SK-N-SH treated with all-trans-retinoic acid at 6 μM for 48 hours (cell line): ENCODE results near the gene ARMH1.

Source experiments
- ATAC-seq: fragments of 200-7000 bp; cut with Tn5 transposase; 3 replicates; pipeline ENCODE4 v1.9.1; 2020; ENCODE audit warnings: mild to moderate bottlenecking, moderate library complexity
- ARNTL ChIP-seq: fragments of 450-650 bp; formaldehyde crosslinking; IDR thresholded peaks from 2 replicates; pipeline ENCODE4 v1.5.0; 2020; ENCODE audit warnings: low read depth, mild to moderate bottlenecking, moderate library complexity, borderline replicate concordance
- BACH2 ChIP-seq: fragments of 250-450 bp; sonication (Bioruptor Pico); IDR thresholded peaks from 2 replicates; pipeline ENCODE4 v1.9.0; 2021; ENCODE audit warnings: mild to moderate bottlenecking, borderline replicate concordance
- CREB5 ChIP-seq: fragments of 250-450 bp; sonication (Bioruptor Pico); IDR thresholded peaks from 2 replicates; pipeline ENCODE4 v1.5.1; 2020; ENCODE audit warnings: low read depth, mild to moderate bottlenecking, moderate library complexity
- CSDC2 ChIP-seq: fragments of 250-450 bp; sonication (Bioruptor Pico); IDR thresholded peaks from 2 replicates; pipeline ENCODE4 v1.5.0; 2020; ENCODE audit warnings: mild to moderate bottlenecking, moderate library complexity
- ESRRG ChIP-seq: fragments of 250-450 bp; sonication (Bioruptor Pico); IDR thresholded peaks from 2 replicates; pipeline ENCODE4 v1.6.1; 2021; ENCODE audit warnings: mild to moderate bottlenecking
- GLIS3 ChIP-seq: fragments of 250-450 bp; sonication (Bioruptor Pico); IDR thresholded peaks from 2 replicates; pipeline ENCODE4 v1.5.0; 2020; ENCODE audit warnings: mild to moderate bottlenecking, moderate library complexity
- ISL1 ChIP-seq: fragments of 250-450 bp; sonication (Bioruptor Pico); IDR thresholded peaks from 2 replicates; pipeline ENCODE4 v2.1.2; 2022; ENCODE audit warnings: mild to moderate bottlenecking, moderate library complexity
- OSR1 ChIP-seq: fragments of 250-450 bp; sonication (Bioruptor Pico); IDR thresholded peaks from 2 replicates; pipeline ENCODE4 v1.8.0; 2022; ENCODE audit warnings: moderate library complexity, mild to moderate bottlenecking, inconsistent platforms
- POU6F1 ChIP-seq: fragments of 250-450 bp; sonication (Bioruptor Pico); IDR thresholded peaks from 2 replicates; pipeline ENCODE4 v1.8.0; 2021; ENCODE audit warnings: low read depth, mild to moderate bottlenecking, moderate library complexity, borderline replicate concordance
- PPARA ChIP-seq: fragments of 250-450 bp; sonication (Bioruptor Pico); IDR thresholded peaks from 2 replicates; pipeline ENCODE4 v1.5.0; 2020; ENCODE audit warnings: mild to moderate bottlenecking, borderline replicate concordance
- RARB ChIP-seq: fragments of 250-450 bp; sonication (Bioruptor Pico); IDR thresholded peaks from 2 replicates; pipeline ENCODE4 v1.8.0; 2021; ENCODE audit warnings: mild to moderate bottlenecking, moderate library complexity
- SNAI2 ChIP-seq: fragments of 250-450 bp; sonication (Bioruptor Pico); IDR thresholded peaks from 2 replicates; pipeline ENCODE4 v1.5.0; 2020; ENCODE audit warnings: mild to moderate bottlenecking, moderate library complexity
- TCF4 ChIP-seq: fragments of 250-450 bp; sonication (Bioruptor Pico); IDR thresholded peaks from 2 replicates; pipeline ENCODE4 v1.8.0; 2021; ENCODE audit warnings: mild to moderate bottlenecking, moderate library complexity, borderline replicate concordance
- TOX ChIP-seq: fragments of 250-450 bp; sonication (Bioruptor Pico); IDR thresholded peaks from 2 replicates; pipeline ENCODE4 v1.8.0; 2021; ENCODE audit warnings: mild to moderate bottlenecking, moderate library complexity, borderline replicate concordance
- TSHZ2 ChIP-seq: fragments of 250-450 bp; sonication (Bioruptor Pico); IDR thresholded peaks from 2 replicates; pipeline ENCODE4 v1.5.0; 2020; ENCODE audit warnings: mild to moderate bottlenecking, moderate library complexity
- ZFP3 ChIP-seq: fragments of 250-450 bp; sonication (Bioruptor Pico); IDR thresholded peaks from 2 replicates; pipeline ENCODE4 v1.5.0; 2020; ENCODE audit warnings: mild to moderate bottlenecking, moderate library complexity
- ZFP30 ChIP-seq: fragments of 450-650 bp; formaldehyde crosslinking; IDR thresholded peaks from 2 replicates; pipeline ENCODE4 v1.5.0; 2022; ENCODE audit warnings: mild to moderate bottlenecking, moderate library complexity
- ZNF565 ChIP-seq: fragments of 450-650 bp; formaldehyde crosslinking; conservative IDR thresholded peaks from 2 replicates; pipeline ENCODE4 v1.5.0; 2020; ENCODE audit warnings: low read depth, mild to moderate bottlenecking, moderate library complexity
- ZNF70 ChIP-seq: fragments of 450-650 bp; formaldehyde crosslinking; IDR thresholded peaks from 2 replicates; pipeline ENCODE4 v1.5.0; 2020; ENCODE audit warnings: mild to moderate bottlenecking, moderate library complexity
- ZNF8 ChIP-seq: fragments of 450-650 bp; formaldehyde crosslinking; IDR thresholded peaks from 2 replicates; pipeline ENCODE4 v1.5.0; 2020; ENCODE audit warnings: mild to moderate bottlenecking, moderate library complexity

ARMH1 gene

GRCh38 chr1:44723496-44724295, 49.2 kb downstream of the ARMH1 start:
- no peak for ATAC-seq
- TF ChIP-seq BACH2 (CRISPR knock-in tag): no peak
- TF ChIP-seq ZNF70: no peak
- no peak for TF ChIP-seq GLIS3 (CRISPR knock-in tag)
- TF ChIP-seq SNAI2 (CRISPR knock-in tag): no peak
- no peak for TF ChIP-seq POU6F1 (CRISPR knock-in tag)
- no peak for TF ChIP-seq RARB (CRISPR knock-in tag)
- TF ChIP-seq ZFP30 (CRISPR knock-in tag): no peak
- TF ChIP-seq ARNTL (CRISPR knock-in tag): no peak
- no peak for TF ChIP-seq ZNF8 (CRISPR knock-in tag)
- no peak for TF ChIP-seq ESRRG
- no peak for TF ChIP-seq CSDC2
- TF ChIP-seq ZNF565 (CRISPR knock-in tag): no peak
- TF ChIP-seq TSHZ2: no peak
- TF ChIP-seq, all 23 proteins: peak for 0

GRCh38 chr1:44724296-44724954, 49.9 kb downstream of the ARMH1 start:
- TF ChIP-seq PPARA (CRISPR knock-in tag) (no peak), ZNF8 (CRISPR knock-in tag) (no peak)
- ATAC-seq: no peak

- TF ChIP-seq CREB5 (CRISPR knock-in tag) (no peak), POU6F1 (CRISPR knock-in tag) (no peak), ISL1 (CRISPR knock-in tag) (no peak), ZNF8 (CRISPR knock-in tag) (no peak), GLIS3 (CRISPR knock-in tag) (no peak), TCF4 (CRISPR knock-in tag) (no peak), TOX (CRISPR knock-in tag) (no peak), ZNF70 (no peak), SNAI2 (CRISPR knock-in tag) (no peak), BACH2 (CRISPR knock-in tag) (no peak), ESRRG (no peak), ZFP30 (CRISPR knock-in tag) (no peak), ARNTL (CRISPR knock-in tag) (no peak), PPARA (CRISPR knock-in tag) (no peak), ZNF565 (CRISPR knock-in tag) (no peak), RARB (CRISPR knock-in tag) (no peak), TSHZ2 (no peak), ZFP3 (CRISPR knock-in tag) (no peak), OSR1 (CRISPR knock-in tag) (no peak)
- no peak for ATAC-seq
These were observed 50.6 kb downstream of the ARMH1 start for GRCh38 chr1:44724955-44725698.
